GM03348 (cell line): Measurements from ENCODE around the gene ABHD12.
A peak's percentile ranks its signal among the peaks of the same experiment; 100 is the strongest.

ENCODE experiments used
- DNase-seq: peaks from one replicate; pipeline ENCODE4 v3.0.0; 2012; ENCODE audit warnings: low spot score

The ABHD12 gene

DNA sequence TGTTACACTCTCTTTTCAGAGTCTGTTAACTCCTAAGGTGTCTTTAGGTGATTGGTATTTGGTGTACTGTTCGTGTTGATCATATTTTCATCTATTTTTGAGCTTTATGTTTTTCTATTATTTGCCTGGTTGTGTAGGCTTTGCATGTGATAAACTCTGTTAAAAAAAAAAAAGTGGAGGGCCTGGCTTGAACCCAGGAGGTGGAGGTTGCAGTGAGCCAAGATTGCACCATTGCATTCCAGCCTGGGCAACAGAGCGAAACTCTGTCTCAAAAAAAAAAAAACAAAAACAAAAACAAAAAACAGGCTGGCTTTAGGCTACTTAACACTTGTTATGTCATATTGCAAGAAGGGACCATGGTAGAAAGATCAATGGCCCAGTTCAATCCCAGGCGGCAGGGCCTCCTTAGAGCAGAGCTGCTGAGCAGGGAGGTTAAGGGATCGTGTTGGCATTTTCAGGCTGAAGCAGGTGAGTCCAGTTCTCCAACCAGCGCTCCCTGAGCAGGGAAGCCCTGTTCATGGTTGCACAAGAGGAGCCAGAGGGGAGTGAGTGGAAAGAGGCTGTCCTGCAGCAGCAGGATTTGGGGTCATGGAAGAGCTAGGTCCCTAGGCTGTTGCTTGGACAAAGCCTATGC lies 134.3 kb downstream of the ABHD12 start:
- no peak for DNase-seq

DNA sequence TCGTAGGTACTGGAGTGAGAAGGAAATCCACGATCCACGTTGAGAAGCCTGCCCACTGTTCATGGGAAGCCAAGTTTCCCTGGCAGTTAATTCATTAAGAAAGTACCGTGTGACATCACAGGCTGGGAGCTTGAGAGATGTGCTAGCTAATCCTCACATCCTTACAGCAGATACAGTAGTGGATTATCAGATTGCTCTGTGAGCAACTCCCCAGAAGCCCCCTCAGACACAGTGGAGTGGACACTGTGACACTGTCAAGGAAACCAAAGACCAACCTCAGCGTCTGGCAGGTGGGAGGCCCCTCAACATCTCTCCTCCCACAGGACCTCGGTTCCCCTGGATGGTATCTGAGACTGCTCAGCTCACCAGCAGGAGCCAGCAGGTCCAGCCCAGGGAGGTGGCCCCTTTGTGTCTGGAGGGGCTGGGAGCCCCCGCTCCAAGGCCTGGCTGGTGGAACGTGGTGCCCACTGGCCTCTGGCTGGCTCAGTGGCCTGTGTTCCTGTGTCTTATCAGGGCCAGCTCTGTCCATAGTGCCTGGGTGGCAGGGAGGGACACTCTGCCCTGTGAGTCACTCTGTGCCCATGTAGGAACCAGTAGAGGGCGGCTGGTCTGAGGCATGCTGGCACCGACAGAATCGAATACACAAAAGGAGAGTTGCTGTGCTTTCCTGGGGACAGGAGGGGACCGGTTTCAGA lies 135.5 kb downstream of the ABHD12 start:
- no peak for DNase-seq

DNA sequence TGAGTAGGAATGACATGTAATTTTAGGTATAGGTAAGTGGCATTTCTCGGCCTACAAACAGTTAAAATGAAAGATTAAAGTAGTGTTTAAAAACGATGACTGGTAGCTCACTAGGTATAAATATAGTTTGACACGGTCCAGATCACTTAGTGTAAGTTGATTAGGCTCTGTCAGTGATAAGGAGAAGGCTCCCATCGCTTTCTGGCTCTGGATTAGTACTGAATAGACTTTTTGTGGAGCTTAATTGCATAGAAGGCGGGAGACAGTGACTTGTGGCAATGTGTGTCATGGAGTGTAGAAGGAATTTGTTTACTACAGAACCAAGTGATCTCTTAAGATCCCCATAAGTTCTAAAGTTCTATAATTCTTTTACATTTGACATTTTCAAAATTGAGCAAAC lies 136.1 kb downstream of the ABHD12 start:
- no peak for DNase-seq

DNA sequence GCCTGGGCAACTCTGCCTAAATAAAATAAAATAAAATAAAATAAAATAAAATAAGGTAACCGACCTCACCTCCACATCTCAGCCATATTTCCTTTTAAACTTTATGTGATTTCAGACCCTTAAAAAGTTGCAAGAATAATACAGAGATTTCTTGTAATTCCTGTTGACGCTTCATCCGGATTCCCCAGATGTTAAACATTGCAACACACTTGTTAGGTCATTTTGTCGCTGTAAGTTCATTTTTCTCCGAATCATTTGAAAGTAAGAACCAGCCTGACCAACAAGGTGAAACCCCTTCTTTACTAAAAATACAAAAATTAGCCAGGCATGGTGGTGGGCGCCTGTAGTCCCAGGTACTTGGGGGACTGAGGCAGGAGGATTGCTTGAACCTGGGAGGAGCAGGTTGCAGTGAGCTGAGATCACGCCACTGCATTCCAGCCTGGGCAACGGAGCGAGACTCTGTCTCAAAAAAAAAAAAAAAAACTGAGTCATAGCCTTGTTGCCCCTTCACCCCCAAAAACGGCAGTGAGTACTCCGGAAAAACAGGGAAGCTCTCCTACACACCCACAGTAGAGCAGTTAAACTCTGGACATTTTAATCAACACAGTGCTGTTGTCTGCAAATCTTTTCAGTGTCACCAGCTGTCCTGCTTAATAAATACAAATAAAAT lies 136.9 kb downstream of the ABHD12 start:
- no peak for DNase-seq

DNA sequence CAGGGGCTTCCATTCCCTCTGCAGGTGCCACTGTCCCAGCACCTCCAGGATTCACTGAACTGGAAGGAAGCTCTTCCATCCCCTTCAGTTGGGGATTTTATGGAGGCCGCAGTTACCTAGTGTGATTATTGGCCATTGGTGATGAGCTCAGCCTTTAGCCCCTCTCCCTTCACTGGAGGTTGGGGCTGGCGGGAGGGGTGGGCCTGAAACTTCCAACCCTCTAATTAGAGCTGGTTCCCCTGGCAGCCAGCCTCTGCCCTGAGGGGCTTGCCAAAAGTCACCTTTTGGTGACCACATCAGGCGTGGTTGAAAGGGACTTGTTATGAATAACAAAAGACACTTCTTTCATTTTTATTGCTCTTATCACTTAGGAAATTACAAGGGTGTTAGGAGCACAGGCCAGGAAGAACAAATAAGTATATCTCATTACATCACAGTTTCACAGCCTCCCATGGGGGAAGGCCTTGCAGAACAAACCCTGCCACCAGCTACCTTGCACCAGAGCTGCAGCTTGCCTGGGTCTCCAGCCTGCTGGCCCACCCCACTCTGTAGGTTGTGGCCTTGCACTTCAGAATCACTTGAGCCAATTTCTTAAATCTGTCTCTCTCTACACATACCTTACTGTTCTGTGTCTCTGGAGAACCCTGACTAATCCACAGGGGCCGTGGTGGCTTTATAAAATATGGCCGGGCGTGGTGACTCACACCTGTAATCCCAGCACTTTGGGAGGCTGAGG lies 137.8 kb downstream of the ABHD12 start:
- no peak for DNase-seq

DNA sequence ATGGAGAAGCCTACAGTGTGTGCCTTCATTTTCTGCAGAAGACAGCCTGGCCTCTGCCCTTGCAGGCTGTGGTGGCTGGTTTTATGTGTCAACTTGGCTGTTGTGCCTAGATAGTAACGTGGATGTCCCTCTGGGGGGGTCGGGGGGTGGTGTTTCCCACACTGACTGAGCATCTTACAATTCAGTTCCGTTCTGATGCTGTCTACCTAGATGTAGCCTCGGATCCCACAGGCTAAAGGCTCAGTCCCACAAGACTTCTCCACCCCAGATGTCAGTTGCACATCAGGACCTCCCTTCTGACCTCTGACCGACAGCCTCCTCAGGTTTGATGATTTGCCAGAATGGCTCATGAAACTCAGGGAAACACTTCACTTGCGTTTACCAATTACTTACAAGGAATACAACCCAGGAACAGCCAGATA lies 138.4 kb downstream of the ABHD12 start:
- DNase-seq, result no peak

DNA sequence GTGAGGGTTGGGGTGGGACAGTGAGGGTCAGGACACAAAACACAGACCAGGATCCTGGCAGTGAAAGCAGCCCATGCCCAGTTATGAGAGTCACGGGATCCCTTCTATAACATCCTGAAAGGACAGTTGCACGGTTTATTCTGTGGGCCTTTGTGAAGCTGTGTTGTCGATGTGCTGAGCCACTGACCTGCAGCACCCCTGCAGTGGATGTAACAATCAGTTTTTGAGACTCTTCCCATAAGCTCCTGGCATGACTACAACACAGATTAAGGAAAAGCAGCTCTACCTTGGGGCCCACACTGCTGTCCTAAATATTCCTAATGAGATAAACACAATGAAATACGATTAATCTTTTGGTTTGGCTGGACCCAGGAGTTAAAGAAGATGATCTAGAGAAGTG lies 139.1 kb downstream of the ABHD12 start:
- no peak for DNase-seq

DNA sequence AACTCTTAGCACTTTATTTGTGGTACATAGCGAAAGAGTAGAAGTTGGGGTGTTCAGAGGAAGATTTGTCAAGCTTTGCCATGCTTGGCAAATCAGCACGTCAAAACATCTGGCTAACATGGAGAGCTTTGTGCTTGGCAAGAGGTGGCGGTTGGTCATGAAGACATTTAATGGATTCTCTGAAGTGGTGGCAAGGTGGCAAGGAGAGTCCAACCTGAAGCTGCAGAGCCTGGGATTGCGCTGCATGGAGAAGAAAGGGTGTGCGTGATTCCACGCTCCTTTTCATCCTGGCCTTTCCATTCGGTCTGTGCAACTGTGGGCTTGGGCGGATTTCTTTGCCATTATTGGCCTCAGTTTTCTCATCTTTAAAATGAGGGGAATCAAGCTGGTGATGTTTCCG lies 139.6 kb downstream of the ABHD12 start:
- DNase-seq, result no peak

DNA sequence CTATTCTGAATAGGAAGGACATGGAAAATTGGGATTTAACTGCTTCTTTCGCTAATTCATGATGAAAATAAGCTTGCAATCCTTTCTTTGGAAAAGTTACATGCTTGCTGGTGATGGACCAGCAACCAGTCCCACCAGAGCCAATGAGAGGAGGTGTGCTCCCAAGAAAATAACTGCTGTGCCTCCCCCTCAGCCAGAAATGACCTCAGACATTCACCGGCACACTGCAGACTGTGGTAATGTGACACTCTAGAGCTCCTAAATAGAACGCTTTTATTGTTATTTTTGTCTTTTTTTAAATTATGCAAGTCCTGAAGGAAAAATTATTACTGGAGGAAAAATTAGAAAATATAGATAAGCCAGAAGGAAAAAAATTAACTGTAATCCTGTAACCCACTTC lies 140.1 kb downstream of the ABHD12 start:
- peak; percentile 33 for DNase-seq
